Measurements from ENCODE around the gene TAS2R30.
"Not testable (repeated sequence)": the region's sequence is repeated elsewhere in the genome, so short reads cannot be mapped to it uniquely, and the experiment has no call there.

Gene TAS2R30

DNA sequence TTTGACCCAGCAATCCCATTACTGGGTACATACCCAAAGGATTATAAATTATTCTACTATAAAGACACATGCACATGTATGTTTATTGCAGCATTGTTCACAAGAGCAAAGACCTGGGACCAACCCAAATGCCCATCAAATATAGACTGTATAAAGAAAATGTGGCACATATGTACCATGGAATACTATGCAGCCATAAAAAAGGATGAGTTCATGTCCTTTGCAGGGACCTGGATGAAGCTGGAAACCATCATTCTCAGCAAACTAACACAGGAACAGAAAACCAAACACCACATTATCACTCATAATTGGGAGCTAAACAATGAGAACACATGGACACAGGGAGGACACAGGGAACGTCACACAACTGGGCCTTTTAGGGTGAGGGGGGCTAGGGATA is 20.3 kb downstream of the TAS2R30 start:
- not testable (repeated sequence) for DNase-seq (ENCODE audit: low read depth)

- DNase-seq (ENCODE audit: low read depth) = not testable (repeated sequence)
Observed at GRCh38 chr12:11111213-11111612, 23.2 kb downstream of the TAS2R30 start.

- DNase-seq (ENCODE audit: low read depth) = no peak
Observed at GRCh38 chr12:11108862-11109261, 25.6 kb downstream of the TAS2R30 start.

DNA sequence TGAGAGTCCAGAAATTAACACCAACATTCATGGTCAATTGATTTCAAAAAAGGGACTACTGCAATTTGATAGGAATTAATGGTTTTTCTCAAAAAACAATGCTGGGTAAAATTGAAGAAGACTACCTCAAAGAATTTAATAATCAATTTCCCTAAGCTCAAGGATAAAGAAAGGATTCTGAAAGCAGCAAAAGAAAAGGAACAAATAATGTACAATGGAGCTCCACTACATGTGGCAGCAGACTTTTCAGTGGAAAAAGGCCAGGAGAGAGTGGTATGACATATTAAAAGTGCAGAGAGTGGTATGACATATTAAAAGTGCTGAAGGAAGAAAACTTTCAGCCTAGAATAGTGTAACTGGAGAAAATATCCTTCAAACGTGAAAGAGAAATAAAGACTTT is 26.7 kb downstream of the TAS2R30 start:
- DNase-seq (ENCODE audit: low read depth) = no peak

GRCh38 chr12:11106288-11106687 is 28.2 kb downstream of the TAS2R30 start:
- no peak for DNase-seq (ENCODE audit: low read depth)

- DNase-seq (ENCODE audit: low read depth) = no peak
Observed at GRCh38 chr12:11105546-11105945, 28.9 kb downstream of the TAS2R30 start.

DNA sequence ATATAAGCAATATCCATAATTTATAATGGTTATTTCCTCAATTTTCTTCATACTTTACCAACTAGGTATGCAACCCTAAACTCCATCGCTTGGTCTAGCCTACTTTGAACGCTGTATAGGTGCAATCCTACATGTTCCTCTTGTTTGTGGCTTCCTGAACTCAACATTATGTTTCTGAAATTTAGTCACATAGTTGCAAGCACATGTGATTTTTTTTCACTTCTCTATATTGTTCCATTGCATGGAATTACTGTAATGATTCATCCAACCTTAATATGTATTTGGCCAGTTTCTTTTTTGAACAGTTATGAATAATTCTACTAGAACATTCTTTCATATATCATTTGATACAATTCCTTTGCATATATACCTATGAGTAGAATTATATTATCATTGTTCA is 39.5 kb downstream of the TAS2R30 start:
- not testable (repeated sequence) for DNase-seq (ENCODE audit: low read depth)

- no peak for DNase-seq (ENCODE audit: low read depth)
Observed at GRCh38 chr12:11092128-11092527, 42.3 kb downstream of the TAS2R30 start, which contains the start of gene TAS2R43. TAS2R43 (minus strand) TSS chr12:11092313; CDS start chr12:11092229, 84 bp downstream.

DNA sequence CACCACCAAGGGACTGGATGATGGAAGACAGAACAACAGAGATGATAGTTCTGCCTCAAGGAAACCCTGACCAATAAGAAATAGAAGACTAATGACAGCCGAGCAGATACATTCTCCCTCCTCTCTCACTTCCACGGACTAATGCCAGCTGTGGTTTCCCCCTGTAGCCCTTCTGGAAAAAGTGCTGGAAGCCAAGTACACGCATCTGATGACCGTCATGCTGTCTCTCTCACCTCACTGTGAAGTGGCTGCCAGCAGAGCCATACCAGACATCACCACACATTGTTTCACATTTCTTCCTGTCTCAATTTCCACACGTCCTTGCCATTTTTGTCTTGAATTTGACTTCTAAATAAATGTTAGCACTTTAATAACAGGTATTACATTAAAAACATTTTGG is 45.2 kb downstream of the TAS2R30 start:
- DNase-seq (ENCODE audit: low read depth) = no peak

DNA sequence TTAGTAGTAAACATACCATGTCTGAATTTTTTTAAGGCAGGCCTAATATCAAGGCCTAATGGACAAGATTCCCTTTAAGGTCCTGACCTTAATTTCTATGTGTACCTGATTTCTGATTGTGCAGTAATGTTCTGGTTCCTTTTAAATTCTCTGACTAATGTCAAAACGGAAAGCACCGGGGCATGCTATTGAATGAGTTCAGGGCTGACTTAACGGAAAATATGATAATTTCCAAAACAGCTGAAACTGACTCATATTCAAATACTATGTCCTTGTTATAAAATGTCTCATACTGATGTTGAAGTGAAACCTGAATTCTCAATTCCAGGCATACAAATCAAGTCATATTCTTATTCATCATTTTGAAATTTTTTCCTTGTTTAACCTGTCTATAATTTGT is 49.0 kb downstream of the TAS2R30 start:
- DNase-seq (ENCODE audit: low read depth) = no peak

Data from stimulated activated CD8-positive, alpha-beta memory T cell treated with anti-CD3 and anti-CD28 coated beads, Interleukin-7, amount 100 ng/mL, for 24 hours (primary cell).